Prostate gland (tissue), 2 donors: ENCODE results near the gene BMP8B. TPM values are rescaled to one million over a fixed set of nuclear protein-coding genes. Genes with fewer than 3 reads are reported as not detected.
"Not testable (repeated sequence)": the region's sequence is repeated elsewhere in the genome, so short reads cannot be mapped to it uniquely, and the experiment has no call there.

ENCODE experiments used
- DNase-seq: peaks from one replicate; pipeline ENCODE4 v3.0.0-alpha.2; 2019; ENCODE audit warnings: low spot score
- H3K27ac ChIP-seq, 2 donors: fragments of 200-600 bp; sonication (generic); 2 replicates each; pipeline ENCODE4 v1.5.1; 2017 to 2019
- H3K27me3 ChIP-seq: fragments of 200-600 bp; sonication (generic); replicated peaks from 2 replicates; pipeline ENCODE4 v1.5.1; 2019; ENCODE audit not compliant: insufficient read depth
- H3K36me3 ChIP-seq, 2 donors: fragments of 200-600 bp; sonication (generic); 1 replicate in 1 of 2; 2 replicates in 1 of 2; pipeline versions ENCODE4 v1.5.1 to v1.8.1; 2017 to 2019
- H3K4me1 ChIP-seq: fragments of 200-600 bp; sonication (generic); replicated peaks from 2 replicates; pipeline ENCODE4 v1.5.1; 2019
- H3K4me3 ChIP-seq, 2 donors: fragments of 200-600 bp; sonication (generic); 2 replicates each; pipeline ENCODE4 v1.5.1; 2017 to 2019
- H3K9me3 ChIP-seq: fragments of 200-600 bp; sonication (generic); 2 replicates; pipeline ENCODE4 v1.5.1; 2017
- POLR2A ChIP-seq: fragments of 450-650 bp; IDR thresholded peaks from one replicate; pipeline ENCODE4 v1.6.1; 2016; ENCODE audit warnings: antibody characterized with exemption, mild to moderate bottlenecking
- POLR2AphosphoS5 ChIP-seq: sonication (generic); formaldehyde crosslinking; IDR thresholded peaks from one replicate; pipeline ENCODE4 v1.6.1; 2017; ENCODE audit warnings: antibody characterized with exemption
- WGBS: methylation state at CpG from one replicate; pipeline ENCODE4 v1.1.5; 2018; 5-methylcytosine and 5-hydroxymethylcytosine counted together
- intact Hi-C: fragments of 100-400 bp; cut with DNase I; formaldehyde crosslinking; loops from one replicate; pipeline ENCODE4 v1.14.2; 2022
- total RNA-seq, 2 donors: library from RNA; depleted of rRNA; stranded (reverse); fragments of >200 nt; gene quantifications; one replicate each; pipeline ENCODE4 v1.1.0, GENCODE V29; 2016
- TF ChIP-seq, protein P1 (sequence below), 4 experiments: fragments of 200-600 bp in 2 of 4; fragments of 450-650 bp in 2 of 4; sonication (generic) in 2 of 4; IDR thresholded peaks; 1 replicate in 3 of 4; 2 replicates in 1 of 4; pipeline ENCODE4 v1.5.1; 2016 to 2019; ENCODE audit warnings: antibody characterized with exemption in 4 of 4, mild to moderate bottlenecking in 2 of 4, moderate library complexity in 2 of 4

The BMP8B gene
- total RNA-seq, 2 donors from 2014 or later = 0.77 to 4.7 TPM

DNA sequence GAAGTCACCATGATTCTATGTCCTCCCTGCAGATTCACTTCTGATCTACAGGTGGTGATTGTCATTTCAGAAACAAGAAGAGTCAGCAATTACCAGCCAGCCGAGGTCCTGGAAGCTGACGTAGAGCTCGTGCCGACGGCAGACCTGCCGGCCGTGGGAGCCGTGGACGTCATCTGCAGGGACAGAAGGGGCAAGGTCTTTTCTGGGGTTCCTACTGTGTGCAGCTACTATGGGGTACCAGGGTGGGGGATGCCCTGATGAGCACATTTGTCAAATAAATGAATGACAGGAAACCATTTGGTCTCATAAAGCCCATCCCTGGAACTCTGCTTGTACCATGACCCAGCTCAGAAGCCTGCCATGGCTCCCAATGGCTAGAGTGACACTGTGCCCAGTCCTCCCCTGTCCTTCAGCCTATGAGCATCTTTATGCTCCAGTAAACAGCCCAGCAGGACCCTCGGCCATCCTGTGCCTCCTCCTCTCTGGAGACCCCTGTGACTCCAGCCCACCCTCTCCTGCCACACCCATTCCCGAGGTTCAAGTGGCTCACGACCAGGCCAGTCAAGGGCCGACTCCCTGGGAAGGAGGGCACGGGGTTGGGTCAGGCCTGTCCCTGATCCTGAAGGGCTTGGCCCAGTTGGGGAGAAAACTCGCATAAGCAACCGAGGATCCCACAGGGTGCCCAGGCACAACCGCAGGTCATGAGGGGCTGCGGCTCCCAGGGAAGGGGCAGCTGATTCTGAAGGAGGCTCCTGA lies 24.9 kb downstream of the BMP8B start:
- H3K9me3 ChIP-seq, DNase-seq, H3K36me3 ChIP-seq, H3K4me3 ChIP-seq, H3K4me1 ChIP-seq, intact Hi-C loops, H3K27ac ChIP-seq, H3K27me3 ChIP-seq: not testable (repeated sequence)
- WGBS = 88% methylated on average over 15 of the region's 18 CpGs

DNA sequence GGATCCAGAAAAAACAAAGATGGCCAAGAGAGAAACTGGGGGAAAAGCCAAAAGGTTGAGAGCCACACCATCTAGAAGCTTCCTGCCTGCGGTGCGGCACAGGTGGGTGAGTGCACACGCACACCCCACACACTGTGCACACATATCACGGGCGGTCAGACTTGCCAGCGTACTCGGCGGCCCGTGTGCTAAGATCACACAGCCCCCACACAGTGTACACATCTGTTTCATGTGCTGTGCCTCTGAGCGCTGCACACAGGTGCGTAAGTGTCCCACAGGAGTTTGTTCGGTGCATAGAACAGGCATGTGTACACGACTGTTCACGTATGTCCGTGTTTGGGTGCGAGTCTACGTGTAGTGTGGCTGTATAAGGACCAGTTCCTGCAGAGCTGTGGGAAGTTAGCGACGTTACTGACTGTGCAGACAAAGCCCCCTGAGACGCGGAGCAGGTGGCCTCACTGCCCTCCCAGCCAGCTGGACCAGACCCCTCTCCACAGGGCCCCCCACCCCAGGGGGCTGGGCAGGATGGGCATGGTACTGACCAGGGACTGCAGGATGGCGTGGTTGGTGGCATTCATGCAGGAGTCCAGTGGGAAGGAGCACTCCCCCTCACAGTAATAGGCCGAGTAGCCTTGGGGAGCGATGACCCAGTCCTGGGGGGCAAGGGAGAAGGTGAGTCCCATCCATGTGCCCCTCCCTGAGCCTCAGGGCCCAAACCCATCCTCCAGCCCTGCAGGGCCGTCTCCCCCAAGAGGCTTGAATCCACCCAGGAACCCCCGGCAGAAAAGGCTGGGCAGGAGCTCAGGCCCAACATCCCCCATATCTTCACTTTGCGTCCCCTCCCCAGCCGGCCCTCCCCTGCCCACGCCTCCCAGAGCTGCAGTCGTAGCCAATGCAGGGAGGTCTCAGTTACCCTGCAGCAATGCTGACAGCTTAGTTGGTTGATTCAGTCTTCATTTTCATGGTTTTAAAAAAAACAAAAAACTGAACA lies 25.8 kb downstream of the BMP8B start:
- DNase-seq = no peak
- WGBS = 90% methylated on average over 30 of the region's 30 CpGs
- Histone ChIP-seq H3K27ac (no peak overlapping the region), H3K4me3 (no peak overlapping the region), H3K36me3 (no peaks in the 10 kb centered on the region), H3K9me3 (no peaks in the 10 kb centered on the region), H3K27me3 (no peaks in the 10 kb centered on the region), H3K4me1 (no peaks in the 10 kb centered on the region)
- intact Hi-C loops = no loop called here
- TF ChIP-seq POLR2A = no peak
- no peak for TF ChIP-seq POLR2AphosphoS5
- TF ChIP-seq, protein P1, sequence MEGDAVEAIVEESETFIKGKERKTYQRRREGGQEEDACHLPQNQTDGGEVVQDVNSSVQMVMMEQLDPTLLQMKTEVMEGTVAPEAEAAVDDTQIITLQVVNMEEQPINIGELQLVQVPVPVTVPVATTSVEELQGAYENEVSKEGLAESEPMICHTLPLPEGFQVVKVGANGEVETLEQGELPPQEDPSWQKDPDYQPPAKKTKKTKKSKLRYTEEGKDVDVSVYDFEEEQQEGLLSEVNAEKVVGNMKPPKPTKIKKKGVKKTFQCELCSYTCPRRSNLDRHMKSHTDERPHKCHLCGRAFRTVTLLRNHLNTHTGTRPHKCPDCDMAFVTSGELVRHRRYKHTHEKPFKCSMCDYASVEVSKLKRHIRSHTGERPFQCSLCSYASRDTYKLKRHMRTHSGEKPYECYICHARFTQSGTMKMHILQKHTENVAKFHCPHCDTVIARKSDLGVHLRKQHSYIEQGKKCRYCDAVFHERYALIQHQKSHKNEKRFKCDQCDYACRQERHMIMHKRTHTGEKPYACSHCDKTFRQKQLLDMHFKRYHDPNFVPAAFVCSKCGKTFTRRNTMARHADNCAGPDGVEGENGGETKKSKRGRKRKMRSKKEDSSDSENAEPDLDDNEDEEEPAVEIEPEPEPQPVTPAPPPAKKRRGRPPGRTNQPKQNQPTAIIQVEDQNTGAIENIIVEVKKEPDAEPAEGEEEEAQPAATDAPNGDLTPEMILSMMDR (IDR thresholded peaks at IDR 0.05) = no peak

DNA sequence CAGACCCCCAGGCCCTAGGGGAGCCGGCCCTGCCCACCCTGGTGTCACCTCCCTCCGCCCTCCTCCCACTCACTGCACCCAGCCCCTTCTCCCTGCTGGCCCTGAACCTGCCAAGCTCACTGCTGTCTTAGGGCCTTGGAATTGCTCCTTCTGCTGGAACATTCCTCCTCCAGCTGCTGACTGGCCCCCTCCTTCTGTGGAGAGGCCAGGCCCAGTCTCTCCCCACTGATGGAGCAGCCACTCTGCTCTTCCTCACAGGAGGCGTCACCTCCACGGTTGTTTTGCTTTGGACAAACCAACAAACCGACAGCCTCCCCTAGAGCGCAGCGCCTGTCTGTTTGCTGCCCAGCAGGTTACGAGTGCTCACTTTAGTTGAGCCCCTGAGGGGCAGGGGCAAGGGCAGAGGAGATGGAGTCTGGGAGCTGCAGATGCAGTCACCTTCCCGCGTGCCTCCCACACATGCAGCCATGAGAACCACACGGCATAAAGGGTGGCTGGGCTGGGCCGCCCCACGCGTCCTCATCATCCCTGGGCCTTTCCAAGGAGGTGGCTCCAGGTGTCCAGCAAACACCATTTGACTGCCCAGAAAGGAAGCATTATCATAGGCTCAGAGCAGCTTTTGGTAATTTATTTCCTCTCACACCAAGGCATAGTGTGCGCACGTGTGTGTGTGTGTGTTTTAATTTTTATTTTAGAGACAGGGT lies 27.0 kb downstream of the BMP8B start:
- peaks cover 0 to 3% of the 10 kb centered on the region in 2 donors for H3K36me3 ChIP-seq
- intact Hi-C loops = no loop called here
- 74% methylated on average over 16 of the region's 16 CpGs for WGBS

DNA sequence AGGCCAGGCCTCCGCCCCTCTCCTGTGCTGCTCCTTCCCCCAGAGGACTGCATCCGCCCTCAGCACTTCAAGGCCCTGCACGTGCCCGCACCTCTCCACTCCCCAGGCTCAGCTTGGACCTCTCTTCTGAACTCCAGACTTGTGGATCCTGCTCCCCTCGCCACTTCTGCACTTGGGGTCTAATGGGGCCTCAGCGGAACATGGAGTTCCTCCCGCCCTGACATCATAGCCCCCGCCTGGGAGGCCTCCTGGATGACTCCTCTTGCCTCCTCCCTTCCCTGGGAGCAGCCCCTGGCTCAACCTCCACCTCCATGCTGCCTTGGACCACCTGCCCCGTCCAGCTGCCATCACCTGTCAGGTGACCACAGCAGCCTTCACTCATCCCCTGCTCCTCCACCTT lies 27.6 kb downstream of the BMP8B start:
- no peak overlapping the region for H3K4me3 ChIP-seq
- peaks cover 3% of the 10 kb centered on the region in 2 donors for H3K36me3 ChIP-seq
- no peaks in the 10 kb centered on the region for H3K27me3 ChIP-seq
- H3K4me1 ChIP-seq = no peaks in the 10 kb centered on the region
- no peak for DNase-seq
- H3K27ac ChIP-seq = no peak overlapping the region
- intact Hi-C loops = no loop called here
- TF ChIP-seq POLR2AphosphoS5 (no peak), POLR2A (no peak)
- TF ChIP-seq, protein P1 (IDR thresholded peaks at IDR 0.05) = no peak
- no peaks in the 10 kb centered on the region for H3K9me3 ChIP-seq
- WGBS = 86% methylated on average over 9 of the region's 9 CpGs

More for the DNA sequence above, 27.0 kb downstream of the BMP8B start:
- no peaks in the 10 kb centered on the region for H3K9me3 ChIP-seq
- H3K27me3 ChIP-seq = no peaks in the 10 kb centered on the region
- H3K27ac ChIP-seq = no peak overlapping the region
- no peaks in the 10 kb centered on the region for H3K4me1 ChIP-seq
- DNase-seq = no peak
- TF ChIP-seq POLR2AphosphoS5 (no peak), POLR2A (no peak)
- TF ChIP-seq, protein P1 (IDR thresholded peaks at IDR 0.05) = no peak
- no peak overlapping the region for H3K4me3 ChIP-seq
